RWPE1 (cell line): ENCODE data around the gene SKI.

Experiments
- CTCF ChIA-PET: fragments of 350-600 bp; sonication (Branson Sonifier 250); formaldehyde crosslinking; extraction: SDS; loops from one replicate; lab custom pipeline; 2021; lab: Yijun Ruan, JAX
- POLR2A ChIA-PET: fragments of 400-600 bp; formaldehyde crosslinking; extraction: SDS; loops from one replicate; lab custom pipeline; 2020; ENCODE audit warnings: antibody characterized with exemption; ENCODE audit not compliant: low non-redundant PET; lab: Yijun Ruan, JAX
- DNase-seq: peaks from one replicate; pipeline ENCODE4 v3.0.0; 2012; ENCODE audit warnings: low spot score
- H3K27ac ChIP-seq: fragments of 450-650 bp; 2 replicates; pipeline ENCODE4 v1.5.1; 2017
- CTCF ChIP-seq: fragments of 450-650 bp; conservative IDR thresholded peaks from 2 replicates; pipeline ENCODE4 v1.5.1; 2017; ENCODE audit warnings: low read depth, mild to moderate bottlenecking

SKI gene

GRCh38 chr1:2310332-2311183 lies 82.4 kb downstream of the SKI start:
- H3K27ac ChIP-seq: peak overlapping the region; percentile 88
- CTCF ChIA-PET: interaction anchor here (0.6 to 1.6 kb wide), 4 partner anchors 61 to 1086 kb away, joined by 3 to 4 read pairs (median 4); partner anchors contain the start of gene FAAP20
- no peak for TF ChIP-seq CTCF
- no peak for DNase-seq
- POLR2A ChIA-PET: interaction anchor here (1.0 kb wide), 1 partner anchor 89 kb away, joined by 3 read pairs; no protein-coding TSS in a partner anchor

GRCh38 chr1:2311184-2312032 lies 83.3 kb downstream of the SKI start:
- DNase-seq: peak; percentile 45
- peak overlapping the region; percentile 88 for H3K27ac ChIP-seq
- peak; percentile 37 for TF ChIP-seq CTCF
- POLR2A ChIA-PET: no interaction called here
- CTCF ChIA-PET: interaction anchor here (0.6 to 1.6 kb wide), 5 partner anchors 50 to 117 kb away, joined by 3 to 4 read pairs (median 3); partner anchors contain the start of gene FAAP20

- ChIA-PET POLR2A (no interaction called here), CTCF (interaction anchor here (0.6 to 1.1 kb wide), 5 partner anchors 12 to 108 kb away, joined by 3 read pairs; no protein-coding TSS in a partner anchor)
- peak overlapping the region; percentile 88 for H3K27ac ChIP-seq
Measured at GRCh38 chr1:2312160-2312514, 84.0 kb downstream of the SKI start.

GRCh38 chr1:2312515-2313301 lies 84.6 kb downstream of the SKI start:
- DNase-seq: no peak
- H3K27ac ChIP-seq: peak overlapping the region; percentile 88
- ChIA-PET POLR2A (interaction anchor here (0.8 to 1.1 kb wide), 2 partner anchors 83 to 85 kb away, joined by 3 to 4 read pairs; no protein-coding TSS in a partner anchor), CTCF (interaction anchor here (0.7 to 1.0 kb wide), 3 partner anchors 8 to 118 kb away, joined by 3 to 7 read pairs (median 3); partner anchors contain the start of gene FAAP20)
- TF ChIP-seq CTCF: no peak

More at GRCh38 chr1:2312160-2312514, 84.0 kb downstream of the SKI start:
- no peak for DNase-seq
- no peak for TF ChIP-seq CTCF

- ChIA-PET POLR2A (interaction anchor here (0.8 to 1.1 kb wide), 2 partner anchors 84 to 86 kb away, joined by 3 to 4 read pairs; no protein-coding TSS in a partner anchor), CTCF (interaction anchor here (0.7 to 1.8 kb wide), 4 partner anchors 9 to 119 kb away, joined by 3 to 7 read pairs (median 5); partner anchors contain the start of gene FAAP20)
- no peak for DNase-seq
- no peak for TF ChIP-seq CTCF
- H3K27ac ChIP-seq: peak overlapping the region; percentile 88
Measured at GRCh38 chr1:2313651-2314261, 85.6 kb downstream of the SKI start.
